ENCODE results near the gene STAM.

STAM gene

GRCh38 chr10:17675638-17676037 lies 31.7 kb downstream of the STAM start:
- TF ChIP-seq POLR2A (IDR thresholded peaks at IDR 0.05; ENCODE audit: low read length) (no peak), GATA1 (IDR thresholded peaks at IDR 0.05; ENCODE audit: low read depth, low read length) (no peak)
- peak; percentile 79 to 80 for DNase-seq

DNA sequence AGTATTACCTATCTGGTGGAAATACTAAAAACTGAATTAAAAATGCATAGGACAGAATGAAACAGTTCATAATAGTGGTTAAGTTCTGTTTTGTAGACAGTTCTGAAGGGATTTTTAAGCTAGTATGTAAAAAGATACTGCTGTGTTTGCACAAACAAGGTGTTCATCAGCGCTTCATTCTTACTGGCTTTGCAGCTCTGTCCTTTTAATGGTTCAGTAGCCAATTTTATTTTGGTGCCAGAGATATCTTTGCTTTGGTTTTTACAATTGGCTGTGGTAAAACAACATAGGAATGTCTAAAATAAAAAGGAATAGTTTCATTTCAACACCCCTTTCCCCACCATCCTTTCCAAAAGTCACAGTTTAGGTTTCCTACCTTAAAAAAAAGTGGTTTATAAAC lies 33.0 kb downstream of the STAM start:
- DNase-seq: no peak
- TF ChIP-seq POLR2A (IDR thresholded peaks at IDR 0.05; ENCODE audit: low read length) (no peak), GATA1 (IDR thresholded peaks at IDR 0.05; ENCODE audit: low read depth, low read length) (no peak)

GRCh38 chr10:17682236-17682946 lies 38.4 kb downstream of the STAM start:
- DNase-seq: peak in 1 of 2 experiments; percentile 22
- TF ChIP-seq POLR2A (IDR thresholded peaks at IDR 0.05; ENCODE audit: low read length): no peak

GRCh38 chr10:17683541-17683940 lies 39.6 kb downstream of the STAM start:
- TF ChIP-seq POLR2A (IDR thresholded peaks at IDR 0.05; ENCODE audit: low read length): no peak
- no peak for TF ChIP-seq GATA1 (IDR thresholded peaks at IDR 0.05; ENCODE audit: low read depth, low read length)
- DNase-seq: peak; percentile 25 to 67

DNA sequence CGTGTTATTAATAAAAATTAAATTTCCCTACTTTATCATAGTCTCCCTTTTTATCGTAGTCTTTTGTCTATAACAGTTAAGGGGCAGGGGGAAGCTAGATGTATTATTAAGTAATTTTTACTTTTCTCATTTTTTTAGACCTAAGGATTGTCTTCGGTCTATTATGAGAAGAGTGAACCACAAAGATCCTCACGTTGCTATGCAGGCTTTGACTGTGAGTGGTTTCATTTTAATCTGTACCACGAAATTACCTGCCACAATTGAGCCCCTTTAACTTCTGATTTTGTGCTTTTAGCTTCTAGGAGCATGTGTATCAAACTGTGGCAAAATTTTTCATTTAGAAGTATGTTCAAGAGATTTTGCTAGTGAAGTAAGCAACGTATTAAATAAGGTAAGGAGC lies 40.6 kb downstream of the STAM start:
- TF ChIP-seq POLR2A (IDR thresholded peaks at IDR 0.05; ENCODE audit: low read length) (no peak), GATA1 (IDR thresholded peaks at IDR 0.05; ENCODE audit: low read depth, low read length) (no peak)
- DNase-seq: no peak

- peak in 1 of 2 experiments; percentile 23 for DNase-seq
- TF ChIP-seq GATA1 (IDR thresholded peaks at IDR 0.05; ENCODE audit: low read depth, low read length) (no peak), POLR2A (IDR thresholded peaks at IDR 0.05; ENCODE audit: low read length) (no peak)
Measured at GRCh38 chr10:17685233-17685840, 41.4 kb downstream of the STAM start.

DNA sequence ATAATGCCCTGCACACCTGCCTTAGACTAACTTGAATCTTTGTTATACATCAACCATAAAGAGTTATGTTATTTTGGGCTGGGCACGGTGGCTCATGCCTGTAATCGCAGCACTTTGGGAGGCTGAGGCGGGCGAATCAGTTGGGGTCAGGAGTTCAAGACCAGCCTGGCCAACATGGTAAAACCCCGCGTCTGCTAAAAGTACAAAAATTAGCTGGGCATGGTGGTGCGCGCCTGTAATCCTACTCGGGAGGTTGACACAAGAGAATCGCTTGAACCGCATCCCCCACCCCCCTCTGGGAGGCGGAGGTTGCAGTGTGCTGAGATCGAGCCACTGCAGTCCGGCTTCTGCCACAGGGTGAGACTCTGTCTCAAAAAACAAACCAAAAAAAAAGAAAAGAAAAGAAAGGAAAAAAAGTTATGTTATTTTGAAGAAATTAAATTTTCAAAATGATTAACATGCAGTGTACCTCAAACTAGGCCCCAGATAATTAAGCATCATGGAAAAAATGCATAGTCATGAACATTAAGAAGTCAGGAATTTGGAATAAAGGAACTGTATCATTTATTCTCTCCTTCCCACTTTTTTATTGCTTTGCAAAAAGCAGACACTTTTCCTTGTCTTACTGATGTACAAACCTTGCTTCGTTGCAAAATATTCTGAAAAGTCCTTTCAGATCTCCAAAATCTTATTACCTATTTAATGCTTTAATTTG lies 43.3 kb downstream of the STAM start:
- peak in 1 of 2 experiments; percentile 13 for DNase-seq
- no peak for TF ChIP-seq GATA1 (IDR thresholded peaks at IDR 0.05; ENCODE audit: low read depth, low read length)
- no peak for TF ChIP-seq POLR2A (IDR thresholded peaks at IDR 0.05; ENCODE audit: low read length)

- DNase-seq: peak; percentile 7 to 18
- TF ChIP-seq GATA1 (IDR thresholded peaks at IDR 0.05; ENCODE audit: low read depth, low read length): no peak
- TF ChIP-seq POLR2A (IDR thresholded peaks at IDR 0.05; ENCODE audit: low read length): no peak
Measured at GRCh38 chr10:17689137-17689536, 45.2 kb downstream of the STAM start.

DNA sequence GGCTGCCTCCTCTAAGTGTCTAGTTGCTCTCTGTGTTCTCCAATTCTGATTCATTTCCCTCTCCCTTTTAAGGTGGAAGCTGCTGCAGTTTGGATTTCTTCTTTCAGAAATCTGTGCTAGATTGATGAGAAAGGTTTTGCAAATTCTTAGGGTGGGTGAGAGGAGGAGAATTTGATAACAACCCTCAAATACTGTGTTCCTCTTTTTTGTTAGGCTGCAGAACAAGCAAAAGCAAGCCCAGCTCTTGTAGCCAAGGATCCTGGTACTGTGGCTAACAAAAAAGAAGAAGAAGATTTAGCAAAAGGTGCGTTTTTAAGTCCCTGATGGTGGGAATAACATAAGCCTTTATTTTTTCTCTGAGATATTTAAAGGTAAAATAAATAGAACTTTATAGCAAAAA lies 49.1 kb downstream of the STAM start:
- peak in 1 of 2 experiments; percentile 18 for DNase-seq
- TF ChIP-seq POLR2A (IDR thresholded peaks at IDR 0.05; ENCODE audit: low read length) (no peak), GATA1 (IDR thresholded peaks at IDR 0.05; ENCODE audit: low read depth, low read length) (no peak)

GRCh38 chr10:17698696-17699095 lies 54.7 kb downstream of the STAM start:
- TF ChIP-seq GATA1 (IDR thresholded peaks at IDR 0.05; ENCODE audit: low read depth, low read length): no peak
- TF ChIP-seq POLR2A (IDR thresholded peaks at IDR 0.05; ENCODE audit: low read length): no peak
- DNase-seq: no peak

DNA sequence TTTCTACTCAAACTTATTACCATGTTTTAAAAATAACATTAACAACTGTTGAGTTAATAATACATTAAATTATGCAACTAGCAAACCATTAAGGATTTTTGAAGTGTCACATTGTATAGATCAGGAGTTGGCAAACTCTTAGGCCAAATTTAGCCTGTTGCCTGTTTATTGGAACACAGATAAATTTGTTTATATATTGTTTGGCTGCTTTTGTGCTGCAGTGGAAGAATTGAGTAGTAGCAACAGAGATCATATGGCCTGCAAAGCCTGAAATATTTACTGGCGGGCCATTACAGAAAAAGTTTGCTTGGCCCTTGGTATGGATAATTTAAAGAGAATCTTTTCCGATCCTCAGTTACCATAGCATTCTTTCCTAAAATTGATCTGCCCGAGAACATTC lies 57.4 kb downstream of the STAM start:
- DNase-seq: no peak
- TF ChIP-seq POLR2A (IDR thresholded peaks at IDR 0.05; ENCODE audit: low read length): no peak
- no peak for TF ChIP-seq GATA1 (IDR thresholded peaks at IDR 0.05; ENCODE audit: low read depth, low read length)

DNA sequence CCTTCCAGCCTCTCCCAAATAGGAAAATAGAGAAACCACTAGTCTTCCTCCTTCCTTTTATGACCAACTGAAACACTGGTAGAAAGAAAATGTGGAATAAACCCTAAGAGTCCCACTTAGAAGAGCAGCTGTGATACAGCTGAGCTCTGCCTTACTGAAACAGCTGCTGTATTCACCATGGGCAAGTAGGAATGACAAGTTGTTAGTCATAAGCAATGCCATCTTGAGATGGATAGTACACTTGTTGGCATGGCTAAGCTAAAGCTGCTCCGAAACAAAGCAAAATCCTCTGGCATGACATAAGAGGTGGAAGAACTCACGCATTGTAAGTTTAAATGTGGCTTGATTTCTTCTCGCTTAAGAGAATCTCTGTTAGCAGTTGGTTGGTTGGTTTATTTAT lies 59.8 kb downstream of the STAM start:
- TF ChIP-seq GATA1 (IDR thresholded peaks at IDR 0.05; ENCODE audit: low read depth, low read length) (no peak), POLR2A (IDR thresholded peaks at IDR 0.05; ENCODE audit: low read length) (no peak)
- DNase-seq: peak in 1 of 2 experiments; percentile 9

GRCh38 chr10:17708821-17709220 lies 64.9 kb downstream of the STAM start:
- no peak for DNase-seq
- TF ChIP-seq POLR2A (IDR thresholded peaks at IDR 0.05; ENCODE audit: low read length) (no peak), GATA1 (IDR thresholded peaks at IDR 0.05; ENCODE audit: low read depth, low read length) (no peak)

DNA sequence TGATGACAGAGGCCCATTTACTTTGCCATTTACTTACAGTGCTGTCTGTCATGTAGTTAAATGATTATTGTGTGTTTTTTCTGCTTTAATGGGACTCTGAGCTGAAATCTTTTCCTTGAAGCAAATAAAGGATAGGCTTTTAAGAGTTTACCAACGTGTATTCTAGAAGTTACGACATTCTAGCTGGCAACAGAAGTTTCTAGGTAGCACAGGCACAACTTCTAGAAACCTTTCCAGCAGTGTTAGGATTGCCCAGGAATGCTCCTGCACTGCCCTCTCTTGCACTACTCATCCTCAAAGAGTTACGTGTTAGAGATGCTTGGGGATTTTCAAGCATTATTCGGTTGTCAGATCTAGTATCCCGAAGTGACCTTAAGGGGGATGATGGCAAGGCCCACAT lies 65.5 kb downstream of the STAM start:
- no peak for TF ChIP-seq POLR2A (IDR thresholded peaks at IDR 0.05; ENCODE audit: low read length)
- TF ChIP-seq GATA1 (IDR thresholded peaks at IDR 0.05; ENCODE audit: low read depth, low read length): no peak
- no peak for DNase-seq
